Fibroblast of villous mesenchyme (primary cell): Measurements from ENCODE around the gene ADCY4. TPM values are rescaled to one million over a fixed set of nuclear protein-coding genes. Genes with fewer than 3 reads are reported as not detected.

Experiments used
- DNase-seq: peaks from one replicate; pipeline ENCODE4 v3.0.0-alpha.2; 2010; ENCODE audit warnings: low read depth
- H3K4me3 ChIP-seq: 2 replicates; pipeline ENCODE4 v1.5.1; 2011; ENCODE audit warnings: low read depth, mild to moderate bottlenecking, low read length
- small RNA-seq: library from RNA; depleted of rRNA; stranded (forward); fragments of <200 nt; gene quantifications from one replicate; pipeline ENCODE3, GENCODE V24; 2012
- total RNA-seq: library from RNA; depleted of rRNA; stranded (reverse); fragments of >200 nt; gene quantifications from 2 replicates; pipeline ENCODE4 v1.2.3, GENCODE V29; 2012
- TF ChIP-seq, protein P1 (sequence below): IDR thresholded peaks from 2 replicates; pipeline ENCODE4 v1.5.1; 2012; ENCODE audit warnings: low read depth, mild to moderate bottlenecking, low read length; ENCODE audit not compliant: insufficient read depth

ADCY4 gene
- total RNA-seq, 1 donor: 18.1 TPM

- no peak overlapping the region for H3K4me3 ChIP-seq
- no peak for DNase-seq
- TF ChIP-seq, protein P1, sequence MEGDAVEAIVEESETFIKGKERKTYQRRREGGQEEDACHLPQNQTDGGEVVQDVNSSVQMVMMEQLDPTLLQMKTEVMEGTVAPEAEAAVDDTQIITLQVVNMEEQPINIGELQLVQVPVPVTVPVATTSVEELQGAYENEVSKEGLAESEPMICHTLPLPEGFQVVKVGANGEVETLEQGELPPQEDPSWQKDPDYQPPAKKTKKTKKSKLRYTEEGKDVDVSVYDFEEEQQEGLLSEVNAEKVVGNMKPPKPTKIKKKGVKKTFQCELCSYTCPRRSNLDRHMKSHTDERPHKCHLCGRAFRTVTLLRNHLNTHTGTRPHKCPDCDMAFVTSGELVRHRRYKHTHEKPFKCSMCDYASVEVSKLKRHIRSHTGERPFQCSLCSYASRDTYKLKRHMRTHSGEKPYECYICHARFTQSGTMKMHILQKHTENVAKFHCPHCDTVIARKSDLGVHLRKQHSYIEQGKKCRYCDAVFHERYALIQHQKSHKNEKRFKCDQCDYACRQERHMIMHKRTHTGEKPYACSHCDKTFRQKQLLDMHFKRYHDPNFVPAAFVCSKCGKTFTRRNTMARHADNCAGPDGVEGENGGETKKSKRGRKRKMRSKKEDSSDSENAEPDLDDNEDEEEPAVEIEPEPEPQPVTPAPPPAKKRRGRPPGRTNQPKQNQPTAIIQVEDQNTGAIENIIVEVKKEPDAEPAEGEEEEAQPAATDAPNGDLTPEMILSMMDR: no peak
These were observed 64.8 kb downstream of the ADCY4 start for GRCh38 chr14:24269910-24270536.

- TF ChIP-seq, protein P1: no peak
- DNase-seq: no peak
- no peak overlapping the region for H3K4me3 ChIP-seq
These were observed 65.5 kb downstream of the ADCY4 start for GRCh38 chr14:24269368-24269767.

Small RNA genes lying within 50 kb of the gene (small RNA-seq; reads per million reads assigned to genes)
- gene RF00026: not detected

Other genes starting within 250 kb of the ADCY4 start
- gene PCK2, start 240.8 kb downstream of the ADCY4 start, total RNA-seq: 13.0 and 33.2 TPM in 2 replicates
- gene DCAF11, start 220.3 kb downstream of the ADCY4 start, total RNA-seq: 45.1 and 47.9 TPM in 2 replicates
- gene NRL, start 220.1 kb downstream of the ADCY4 start, total RNA-seq: 0.86 and 1.3 TPM in 2 replicates
- not detected in 2 replicates for gene FITM1, start 204.4 kb downstream of the ADCY4 start, total RNA-seq
- gene PSME1, start 198.9 kb downstream of the ADCY4 start, total RNA-seq: 95.7 and 147 TPM in 2 replicates
- gene EMC9, start 193.5 kb downstream of the ADCY4 start, total RNA-seq: 9.9 and 17.4 TPM in 2 replicates
- gene PSME2, start 188.5 kb downstream of the ADCY4 start, total RNA-seq: 141 and 151 TPM in 2 replicates
- 37.4 and 38.0 TPM in 2 replicates for gene RNF31, start 187.6 kb downstream of the ADCY4 start, total RNA-seq
- 67.6 and 96.7 TPM in 2 replicates for gene IRF9, start 173.8 kb downstream of the ADCY4 start, total RNA-seq
- 4.2 and 4.7 TPM in 2 replicates for gene REC8, start 163.0 kb downstream of the ADCY4 start, total RNA-seq
- 39.6 and 41.9 TPM in 2 replicates for gene IPO4, start 146.3 kb downstream of the ADCY4 start, total RNA-seq
- gene TM9SF1, start 139.6 kb downstream of the ADCY4 start, total RNA-seq: 64.4 and 96.3 TPM in 2 replicates
- under 0.01 and 0.32 TPM in 2 replicates for gene TSSK4, start 129.4 kb downstream of the ADCY4 start, total RNA-seq
- 13.8 and 15.8 TPM in 2 replicates for gene CHMP4A, start 121.6 kb downstream of the ADCY4 start, total RNA-seq
- gene MDP1, start 119.0 kb downstream of the ADCY4 start, total RNA-seq: 8.6 and 15.5 TPM in 2 replicates
- 114 and 128 TPM in 2 replicates for gene NEDD8, start 102.7 kb downstream of the ADCY4 start, total RNA-seq
- gene GMPR2, start 102.1 kb downstream of the ADCY4 start, total RNA-seq: 76.7 and 87.7 TPM in 2 replicates
- gene TINF2, start 92.4 kb downstream of the ADCY4 start, total RNA-seq: 43.2 and 60.9 TPM in 2 replicates
- gene TGM1, start 71.9 kb downstream of the ADCY4 start, total RNA-seq: 0.64 and 2.2 TPM in 2 replicates
- 25.8 and 28.1 TPM in 2 replicates for gene RABGGTA, start 63.5 kb downstream of the ADCY4 start, total RNA-seq
- 8.7 and 13.8 TPM in 2 replicates for gene DHRS1, start 35.3 kb downstream of the ADCY4 start, total RNA-seq
- 24.5 and 29.4 TPM in 2 replicates for gene NOP9, start 35.2 kb downstream of the ADCY4 start, total RNA-seq
- 1.3 and 3.0 TPM in 2 replicates for gene CIDEB, start 27.1 kb downstream of the ADCY4 start, total RNA-seq
- 3.9 and 6.8 TPM in 2 replicates for gene LTB4R2, start 24.9 kb downstream of the ADCY4 start, total RNA-seq
- gene LTB4R, start 23.6 kb downstream of the ADCY4 start, total RNA-seq: 1.3 and 1.6 TPM in 2 replicates
- 0.32 and 3.9 TPM in 2 replicates for gene RIPK3, start 4.9 kb upstream of the ADCY4 start, total RNA-seq
- 56.4 and 68.2 TPM in 2 replicates for gene NFATC4, start 33.1 kb upstream of the ADCY4 start, total RNA-seq
- gene NYNRIN, start 63.9 kb upstream of the ADCY4 start, total RNA-seq: 11.6 and 15.5 TPM in 2 replicates
- gene CBLN3, start 94.6 kb upstream of the ADCY4 start, total RNA-seq: 1.7 and 2.3 TPM in 2 replicates
- 43.2 and 47.4 TPM in 2 replicates for gene KHNYN, start 94.9 kb upstream of the ADCY4 start, total RNA-seq
- gene SDR39U1, start 107.7 kb upstream of the ADCY4 start, total RNA-seq: 9.5 and 13.5 TPM in 2 replicates
- not detected in 2 replicates for gene CMA1, start 173.2 kb upstream of the ADCY4 start, total RNA-seq
- not detected in 2 replicates for gene CTSG, start 241.2 kb upstream of the ADCY4 start, total RNA-seq